GM23248 (cell line): ENCODE data around the gene B4GALT5.

Experiments
- EZH2 ChIP-seq: fragments of 200-600 bp; sonication (generic); IDR thresholded peaks from 2 replicates; pipeline ENCODE4 v1.6.1; 2018; ENCODE audit warnings: antibody characterized with exemption, mild to moderate bottlenecking; ENCODE audit not compliant: insufficient read depth, poor library complexity, severe bottlenecking
- EZH2phosphoT487 ChIP-seq: fragments of 200-600 bp; sonication (generic); IDR thresholded peaks from 2 replicates; pipeline ENCODE4 v1.6.1; 2018; ENCODE audit warnings: antibody characterized with exemption, moderate library complexity, mild to moderate bottlenecking, low read depth; ENCODE audit not compliant: insufficient read depth

DNA sequence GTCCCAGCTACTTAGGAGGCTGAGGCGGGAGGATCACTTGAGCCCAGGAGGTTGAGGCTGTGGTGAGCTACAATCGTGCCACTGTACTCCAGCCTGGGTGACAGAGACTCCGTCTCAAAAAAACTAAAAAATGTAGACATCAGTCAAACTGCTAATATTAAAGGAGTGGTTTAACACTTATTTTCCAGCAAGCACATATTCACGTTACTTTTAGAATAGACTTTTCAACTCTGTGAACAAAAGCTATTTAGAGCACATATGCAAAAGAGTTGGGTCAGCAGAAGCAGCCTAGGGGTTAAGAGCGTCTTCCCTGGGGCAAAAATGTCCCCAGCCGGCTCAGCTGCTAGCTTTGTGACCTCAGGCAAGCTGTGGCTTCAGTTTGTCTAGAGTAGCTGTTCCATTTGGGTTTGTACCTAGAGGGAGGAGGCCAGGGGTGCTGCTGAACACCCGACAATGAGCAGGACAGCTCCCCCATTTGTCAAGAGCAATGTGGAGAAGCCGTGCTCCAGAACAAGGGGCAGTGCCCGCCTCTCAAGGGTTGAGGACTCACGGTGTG lies 83.2 kb downstream of the B4GALT5 start:
- TF ChIP-seq EZH2 (no peak), EZH2phosphoT487 (no peak)
